ENCODE results near the gene FAM131C.
"Not testable (repeated sequence)": the region's sequence is repeated elsewhere in the genome, so short reads cannot be mapped to it uniquely, and the experiment has no call there.

FAM131C gene, protein sequence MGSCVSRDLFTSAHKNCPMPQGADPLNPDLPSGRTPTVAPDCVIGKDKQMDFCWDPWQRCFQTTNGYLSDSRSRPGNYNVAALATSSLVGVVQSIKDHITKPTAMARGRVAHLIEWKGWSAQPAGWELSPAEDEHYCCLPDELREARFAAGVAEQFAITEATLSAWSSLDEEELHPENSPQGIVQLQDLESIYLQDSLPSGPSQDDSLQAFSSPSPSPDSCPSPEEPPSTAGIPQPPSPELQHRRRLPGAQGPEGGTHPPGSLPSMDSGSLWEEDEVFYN
- 0 to 1.1 (median 0) reads per million in 17 experiments for total RNA-seq

- DNase-seq: peak; percentile 22 to 65 (median 37)
These were observed at the start of gene FAM131C for GRCh38 chr1:16073490-16074119. FAM131C (minus strand) TSS chr1:16073651; CDS start chr1:16073442, 209 bp downstream.

DNA sequence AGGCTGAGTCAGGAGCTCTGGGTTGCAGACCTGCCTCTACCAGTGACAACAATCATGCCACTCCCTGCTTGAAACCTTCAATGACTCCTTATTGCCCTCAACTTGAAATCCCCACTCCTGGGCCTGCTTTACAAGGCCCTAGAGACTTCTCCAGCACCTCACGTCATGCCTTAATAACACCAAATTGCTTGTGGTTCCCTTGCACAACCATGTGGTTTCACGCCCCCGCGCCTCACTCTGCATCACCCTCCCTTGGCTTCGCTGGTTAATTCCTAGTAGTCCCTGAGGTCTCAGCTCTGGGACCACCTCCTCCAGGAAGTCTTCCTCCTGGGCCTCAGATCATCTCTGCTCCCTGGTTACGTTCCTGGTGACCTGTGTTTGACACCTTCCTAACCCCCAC, 49.5 kb upstream of the FAM131C start:
- DNase-seq: peak; percentile 84 to 91 (median 90)

DNA sequence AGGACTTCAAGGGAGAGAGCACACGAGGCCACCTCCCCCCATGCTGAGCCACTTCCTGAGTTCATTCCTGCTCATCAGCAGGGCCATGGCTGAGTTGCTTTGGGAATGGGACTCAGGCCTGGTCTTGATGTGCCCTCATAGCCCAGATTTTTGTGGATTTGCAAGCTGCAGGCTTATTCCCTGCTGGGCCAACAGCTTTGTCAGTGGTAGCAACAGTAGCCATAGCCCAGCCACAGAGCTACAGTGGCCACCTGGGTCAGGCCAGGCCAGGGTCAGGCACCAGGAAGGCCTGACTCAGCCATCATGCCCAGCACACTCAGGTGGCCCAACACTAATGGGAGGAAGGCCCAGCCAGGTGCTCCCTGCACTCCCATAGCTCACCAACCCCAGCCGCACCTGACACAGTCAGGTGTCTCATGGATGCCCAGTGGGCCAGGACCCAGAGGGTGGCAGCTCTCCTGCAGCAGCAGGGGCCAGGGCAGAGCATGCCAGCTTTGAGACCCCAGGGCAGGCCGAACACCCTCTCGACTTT, 49.0 kb upstream of the FAM131C start:
- DNase-seq: no peak

GRCh38 chr1:16120940-16121410, 47.5 kb upstream of the FAM131C start:
- no peak for DNase-seq

DNA sequence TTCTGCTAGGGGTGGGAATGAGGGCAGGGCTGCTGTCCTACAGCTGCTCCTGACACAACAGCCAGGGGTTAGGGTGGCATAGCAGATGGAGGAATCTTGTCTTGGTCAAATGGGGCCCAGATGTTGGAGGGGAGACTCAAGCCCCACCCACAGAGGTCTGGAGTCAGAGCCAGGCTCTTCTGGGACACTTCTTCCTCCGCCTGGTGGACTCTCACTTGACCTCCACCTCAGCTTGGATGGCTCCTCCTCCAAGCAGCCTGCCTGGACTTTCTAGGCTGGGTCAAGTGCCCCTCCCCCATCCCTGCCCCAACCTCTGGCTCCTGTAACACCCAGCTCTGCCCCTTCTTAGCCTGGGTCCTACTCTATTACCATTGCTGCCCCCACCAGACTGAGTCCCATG, 47.0 kb upstream of the FAM131C start:
- no peak for DNase-seq

DNA sequence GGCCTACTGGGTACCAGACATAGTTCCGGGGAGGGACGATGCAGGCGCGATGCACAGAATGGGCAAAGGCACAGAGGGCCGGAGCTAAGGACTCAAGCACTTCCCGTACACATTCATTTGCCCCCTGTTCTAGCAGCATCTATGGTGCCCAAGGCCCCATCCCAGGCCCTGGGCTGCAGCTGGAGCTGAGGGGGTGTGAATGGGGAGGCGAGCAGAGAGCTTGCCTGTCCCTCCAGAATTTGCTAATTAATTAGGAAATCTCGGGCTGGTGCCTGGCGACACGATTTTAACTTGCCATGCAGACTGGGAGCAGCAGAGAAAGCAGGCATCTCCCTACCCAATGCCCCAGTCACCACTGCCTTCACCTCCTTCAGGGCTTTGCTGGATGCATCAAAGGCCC, 46.5 kb upstream of the FAM131C start:
- DNase-seq: no peak

- no peak for DNase-seq
These were observed 46.1 kb upstream of the FAM131C start for GRCh38 chr1:16119504-16119903.

DNA sequence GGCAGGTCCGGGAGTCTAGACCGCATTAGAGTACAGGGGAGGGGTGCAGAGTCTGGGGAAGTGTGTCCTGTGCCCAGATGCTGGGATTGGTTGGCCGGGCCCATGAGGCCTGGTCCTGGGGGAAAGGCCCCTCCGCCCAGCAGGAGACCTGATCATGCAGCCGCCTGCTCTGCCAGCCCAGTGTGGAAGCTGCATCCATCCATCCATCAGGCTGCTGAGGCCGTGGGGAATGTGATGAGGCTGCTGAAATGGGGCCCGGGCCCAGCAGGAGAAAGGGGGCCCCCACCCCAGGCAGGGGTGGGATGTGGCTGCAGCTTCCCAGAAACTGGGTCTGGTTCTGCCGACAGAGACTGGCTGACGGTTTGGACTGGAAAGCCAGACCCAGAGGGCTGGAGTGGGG, 45.3 kb upstream of the FAM131C start:
- no peak for DNase-seq

- no peak for DNase-seq
These were observed 44.5 kb upstream of the FAM131C start for GRCh38 chr1:16117936-16118335.

GRCh38 chr1:16117369-16117768, 43.9 kb upstream of the FAM131C start:
- no peak for DNase-seq

DNA sequence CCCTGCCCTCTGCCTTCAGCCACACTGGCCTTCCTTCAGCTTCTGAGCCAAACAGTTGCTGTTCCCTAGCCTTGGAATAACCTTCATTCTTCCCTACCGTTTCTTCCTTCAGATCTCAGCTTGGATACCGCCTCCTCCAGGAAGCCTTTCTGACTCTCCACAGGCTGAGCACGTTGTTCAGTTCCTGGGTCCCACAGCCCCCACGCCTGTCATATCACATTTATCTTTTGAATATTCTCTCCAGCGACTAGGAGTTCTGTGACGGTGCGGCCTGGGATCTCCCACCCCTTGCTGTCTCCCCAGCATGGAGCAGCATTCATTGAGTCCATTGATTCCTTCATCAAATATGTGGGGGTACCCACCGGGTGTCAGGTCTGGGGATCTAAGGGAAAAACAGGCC, 43.2 kb upstream of the FAM131C start:
- no peak for DNase-seq

DNA sequence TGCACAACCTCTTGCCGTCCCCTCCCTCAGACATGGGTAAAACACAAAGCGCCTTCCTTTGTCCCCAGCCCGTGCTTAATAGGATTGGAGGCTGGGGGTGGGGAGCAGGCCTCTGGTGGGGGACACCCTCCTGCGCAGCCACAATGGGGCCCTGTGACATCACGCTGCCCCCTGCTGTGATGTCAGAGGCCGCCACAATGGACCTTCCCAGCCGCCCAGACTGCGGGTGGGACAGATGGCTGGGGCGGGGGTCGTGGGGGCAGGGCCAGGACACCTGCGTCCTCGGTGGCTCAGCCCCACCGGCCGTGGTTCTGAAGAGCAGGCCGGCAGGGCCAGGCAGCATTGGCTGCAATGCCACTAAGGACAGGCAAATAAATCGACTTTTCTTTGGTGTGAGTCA, 42.6 kb upstream of the FAM131C start:
- no peak for DNase-seq

- DNase-seq: no peak
These were observed 42.1 kb upstream of the FAM131C start for GRCh38 chr1:16115468-16115983.

DNA sequence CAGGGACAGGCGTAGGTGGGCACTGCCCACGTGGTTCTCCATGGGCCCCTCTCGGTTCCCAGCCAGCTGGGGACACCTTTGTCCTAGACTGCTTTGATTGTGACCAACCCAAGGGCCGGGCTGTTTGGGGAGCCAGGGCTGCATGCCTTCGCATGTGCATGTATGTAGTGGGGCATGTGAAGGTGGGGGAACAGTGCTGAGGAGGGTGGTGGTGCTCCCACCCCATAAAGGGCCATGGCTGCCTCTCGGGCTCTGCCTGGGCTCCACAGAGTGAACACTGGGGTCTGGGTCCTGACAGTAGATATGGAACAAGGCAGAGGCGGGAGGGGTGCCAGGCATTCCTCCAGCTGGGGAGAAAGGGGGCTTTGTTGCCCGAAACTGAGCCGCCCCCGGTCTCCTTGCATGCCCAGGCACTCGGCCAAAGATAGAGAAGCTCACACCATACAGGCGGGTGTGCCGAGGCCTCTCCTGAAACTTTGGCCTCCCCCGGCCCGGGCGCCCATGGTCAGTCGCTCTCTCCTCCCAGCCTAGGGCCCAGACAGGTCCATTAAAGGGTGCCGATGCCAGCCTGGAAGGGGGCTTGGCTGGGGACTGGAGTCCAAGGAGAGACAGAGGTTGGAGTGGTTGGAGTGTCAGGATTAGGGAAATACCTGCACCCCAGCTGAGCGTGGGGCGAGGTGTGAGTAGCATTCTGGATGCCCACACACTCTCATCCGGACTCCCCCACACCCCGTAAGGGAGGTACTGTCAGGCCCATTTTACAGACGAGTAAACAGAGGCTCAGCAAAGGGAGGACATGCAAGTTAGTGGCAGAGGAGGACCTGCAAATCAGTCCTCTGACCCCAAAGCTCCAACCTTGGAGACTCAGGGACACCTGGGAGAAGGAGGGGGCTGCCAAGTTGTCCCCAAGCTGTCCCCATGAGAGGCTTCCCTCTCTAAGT, 41.3 kb upstream of the FAM131C start:
- no peak for DNase-seq

DNA sequence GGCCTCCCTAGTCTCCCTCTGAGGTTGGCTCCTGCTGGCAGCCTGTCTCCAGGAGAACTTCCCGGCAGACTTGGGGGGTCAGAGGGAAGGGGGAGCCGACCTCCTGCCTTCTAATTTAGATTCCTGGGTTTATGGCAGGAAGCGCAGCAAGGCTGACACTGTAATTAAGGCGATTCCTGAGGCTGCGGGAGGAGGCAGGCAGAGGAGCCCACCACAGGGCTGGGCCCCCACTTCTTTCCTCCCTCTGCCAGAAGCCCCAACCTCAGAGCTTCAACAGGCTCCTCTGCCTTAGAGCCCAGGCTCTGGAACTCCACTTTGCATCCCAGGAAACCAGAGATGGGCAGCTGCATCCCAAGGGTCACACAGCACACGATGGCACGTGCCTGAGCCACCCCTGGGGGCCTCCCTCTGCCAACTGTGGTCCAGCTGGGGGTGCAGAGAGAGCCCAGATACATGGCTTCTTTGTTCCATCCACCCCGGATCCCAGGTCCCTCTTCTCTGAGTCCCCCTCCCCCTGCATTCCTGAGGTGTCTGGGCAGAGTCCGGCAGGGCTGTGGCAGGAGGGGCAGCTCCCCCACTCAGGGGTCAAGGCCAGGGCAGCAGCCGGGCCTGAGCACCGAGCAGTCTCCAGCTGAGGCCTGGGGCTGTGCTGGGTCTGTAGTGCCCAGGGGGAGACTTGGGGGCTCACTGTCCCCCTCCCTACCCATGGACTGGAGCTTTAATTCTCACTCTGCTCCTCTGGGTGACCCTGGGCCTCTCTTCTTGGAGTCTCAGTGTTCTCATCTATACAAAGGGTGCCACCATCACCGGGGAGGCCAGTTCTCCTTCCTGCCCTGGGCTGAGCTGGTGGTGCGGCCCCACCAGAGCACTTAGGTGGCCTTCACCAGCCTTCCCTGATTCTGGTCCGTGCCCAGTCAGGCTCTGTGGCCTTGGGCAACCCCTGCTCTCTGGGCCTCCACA, 39.4 kb upstream of the FAM131C start:
- DNase-seq: no peak

DNA sequence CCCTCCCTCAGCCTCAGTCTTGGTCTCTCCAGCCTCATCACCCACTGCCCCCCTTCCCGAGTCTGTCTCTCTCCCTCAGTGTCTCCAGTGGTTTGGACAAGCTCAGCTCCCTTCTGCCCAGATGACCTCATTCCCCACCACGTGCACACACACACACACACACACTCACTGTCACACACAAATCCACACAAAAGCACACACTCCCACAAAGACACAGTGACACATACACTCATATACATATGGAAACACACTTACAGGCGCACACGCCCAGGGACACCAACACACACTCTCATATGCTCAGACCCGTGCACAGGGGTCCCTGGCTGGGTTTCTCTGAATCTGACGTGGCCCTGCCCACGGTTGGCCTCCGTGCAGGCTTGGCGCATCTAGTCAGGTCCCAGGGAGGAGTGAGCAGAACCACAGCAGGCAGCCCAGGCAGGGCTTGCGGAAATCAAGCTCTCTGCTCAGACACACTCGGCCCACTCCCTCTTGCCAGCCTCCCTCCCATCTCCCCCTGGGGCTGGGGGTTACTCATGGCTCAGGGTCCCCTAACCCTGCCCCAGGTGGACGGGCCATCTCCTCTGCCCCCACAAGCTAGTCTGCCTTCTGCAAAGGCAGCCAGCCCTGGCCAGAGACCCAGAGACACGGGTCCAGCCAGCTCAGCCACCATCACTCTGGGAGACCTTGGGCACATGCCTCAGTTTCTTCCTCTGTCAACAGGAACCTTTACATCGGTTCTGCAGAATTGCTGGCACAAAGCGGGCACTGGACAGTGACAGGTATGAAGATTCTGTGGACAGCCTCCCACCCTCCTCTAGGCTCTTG, 38.5 kb upstream of the FAM131C start:
- no peak for DNase-seq

- DNase-seq: no peak
These were observed 37.4 kb upstream of the FAM131C start for GRCh38 chr1:16110884-16111283.

DNA sequence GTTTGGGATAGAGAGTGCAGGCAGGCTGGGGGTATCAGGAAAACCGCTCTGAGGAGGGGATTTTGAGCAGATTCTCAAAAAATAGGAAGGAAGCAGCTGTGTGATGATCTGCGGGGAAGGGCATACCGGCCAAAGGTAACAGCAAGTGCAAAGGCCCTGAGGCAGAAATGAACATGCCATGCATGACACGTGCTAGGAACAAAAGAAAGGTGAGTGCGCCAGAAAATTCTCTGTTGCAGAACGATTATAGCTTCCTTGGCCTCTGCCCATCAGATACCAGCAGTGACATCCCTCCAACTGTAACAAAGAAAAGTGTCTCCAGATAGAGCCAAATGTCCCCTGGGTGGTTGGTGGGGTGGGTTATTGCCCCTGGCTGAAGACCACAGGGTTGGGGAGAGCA, 37.0 kb upstream of the FAM131C start:
- no peak for DNase-seq

DNA sequence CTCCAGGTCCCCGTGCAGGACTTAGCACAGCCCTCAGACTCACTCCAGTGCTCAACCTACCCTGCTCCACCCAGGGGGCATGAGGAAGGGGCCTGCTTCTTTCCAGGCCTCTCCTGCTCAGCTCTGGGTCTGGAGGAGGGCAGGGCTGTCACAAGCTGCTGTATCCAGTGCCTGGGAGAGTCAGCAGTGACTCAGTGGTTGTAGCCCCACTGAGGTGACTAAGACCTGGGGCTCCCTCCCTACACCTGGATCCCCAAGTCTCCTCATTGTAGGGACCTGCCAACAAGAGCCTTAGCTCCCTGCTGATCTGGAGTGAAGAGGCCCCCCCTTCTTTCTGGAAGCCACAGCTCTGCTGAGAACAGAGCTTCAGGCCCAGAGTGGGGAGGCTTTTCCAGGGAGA, 36.1 kb upstream of the FAM131C start:
- no peak for DNase-seq

DNA sequence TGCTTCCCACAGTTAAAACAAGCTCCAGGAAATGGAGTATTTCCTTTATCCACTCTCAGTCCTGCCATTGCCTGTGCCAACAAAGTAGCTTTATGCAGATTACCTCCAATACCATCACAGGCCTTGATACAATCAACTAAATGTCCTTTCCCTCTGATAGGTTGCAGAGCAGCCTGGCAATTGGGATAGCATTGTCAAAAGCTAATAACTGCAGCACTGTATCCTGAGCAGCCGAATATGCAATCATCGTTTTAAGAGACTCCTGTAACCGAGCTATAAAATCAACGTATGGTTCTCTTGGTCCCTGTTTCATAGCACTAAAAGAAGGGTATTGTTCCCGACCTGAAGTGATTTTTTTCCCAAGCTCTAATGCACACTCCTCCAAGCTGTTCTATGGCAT, 33.6 kb upstream of the FAM131C start:
- not testable (repeated sequence) for DNase-seq

DNA sequence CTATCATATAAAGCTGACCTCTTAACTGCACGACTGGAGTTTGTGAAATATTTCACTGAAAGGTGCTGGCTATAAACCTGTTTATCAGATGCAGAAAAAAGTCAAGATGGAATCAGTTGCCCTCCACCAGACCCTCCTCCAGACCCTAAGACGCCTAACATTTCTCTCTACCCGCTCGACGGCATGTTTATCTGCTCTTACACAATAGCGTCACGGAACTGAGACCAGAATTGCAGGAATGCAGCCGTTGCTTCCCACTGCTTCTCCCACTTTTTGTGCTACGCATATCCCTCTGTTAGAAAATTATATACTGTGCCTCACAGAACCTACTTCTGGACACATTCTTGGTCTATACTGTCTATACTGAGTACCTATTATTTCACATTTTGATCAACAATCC, 28.2 kb upstream of the FAM131C start:
- DNase-seq: no peak
